Activated T-helper 2 cell treated with anti-CD3 and anti-CD28 coated beads, Interferon-gamma antibody, Interleukin-2, Interleukin-4, amounts not matched to agents 10 μg/mL and 5 μg/mL and 100 μg/mL, durations not matched to agents 14 hours and 24 hours and 36 hours (primary cell): ENCODE results near the gene SPATA31C2. TPM values are rescaled to one million over a fixed set of nuclear protein-coding genes. Genes with fewer than 3 reads are reported as not detected.
"Not testable (repeated sequence)": the region's sequence is repeated elsewhere in the genome, so short reads cannot be mapped to it uniquely, and the experiment has no call there.

Source experiments
- DNase-seq: peaks from one replicate; pipeline ENCODE4 v3.0.0; 2021; ENCODE audit warnings: low spot score
- H3K27ac Mint-ChIP-seq: one replicate; pipeline ENCODE4 v1.8.0; 2021; ENCODE audit warnings: mixed read lengths
- H3K27me3 Mint-ChIP-seq: one replicate; pipeline ENCODE4 v1.8.0; 2021; ENCODE audit warnings: low read depth, mixed read lengths
- H3K36me3 Mint-ChIP-seq: one replicate; pipeline ENCODE4 v1.8.0; 2021; ENCODE audit warnings: low read depth, mixed read lengths
- H3K4me1 Mint-ChIP-seq: one replicate; pipeline ENCODE4 v1.8.0; 2021; ENCODE audit warnings: low read depth, mixed read lengths
- H3K4me3 Mint-ChIP-seq: one replicate; pipeline ENCODE4 v1.8.0; 2021; ENCODE audit warnings: low read depth, mild to moderate bottlenecking, moderate library complexity, mixed read lengths
- H3K9me3 Mint-ChIP-seq: one replicate; pipeline ENCODE4 v1.8.0; 2021; ENCODE audit warnings: mixed read lengths
- intact Hi-C: fragments of 100-400 bp; cut with micrococcal nuclease; formaldehyde crosslinking; loops from one replicate; pipeline ENCODE4 v1.15.1; 2023
- total RNA-seq: library from RNA; stranded (reverse); gene quantifications from 2 replicates; pipeline ENCODE4 v1.2.3, GENCODE V29; 2022

SPATA31C2 gene
- total RNA-seq, 1 donor from 2014 or later = not detected

- intact Hi-C loops = not testable (repeated sequence)
These were observed 23.9 kb downstream of the SPATA31C2 start for GRCh38 chr9:88114283-88114967.

GRCh38 chr9:88113156-88114130 lies 24.8 kb downstream of the SPATA31C2 start:
- H3K9me3 Mint-ChIP-seq, H3K4me3 Mint-ChIP-seq, DNase-seq, H3K4me1 Mint-ChIP-seq, H3K36me3 Mint-ChIP-seq, H3K27me3 Mint-ChIP-seq, H3K27ac Mint-ChIP-seq, intact Hi-C loops: not testable (repeated sequence)

More at GRCh38 chr9:88114283-88114967, 23.9 kb downstream of the SPATA31C2 start:
- not testable (repeated sequence) for DNase-seq, H3K27me3 Mint-ChIP-seq, H3K27ac Mint-ChIP-seq, H3K36me3 Mint-ChIP-seq, H3K4me1 Mint-ChIP-seq, H3K9me3 Mint-ChIP-seq, H3K4me3 Mint-ChIP-seq

GRCh38 chr9:88110026-88110425 lies 28.2 kb downstream of the SPATA31C2 start:
- Mint-ChIP-seq H3K9me3 (no peaks in the 10 kb centered on the region), H3K36me3 (no peaks in the 10 kb centered on the region), H3K4me1 (no peaks in the 10 kb centered on the region), H3K27me3 (peaks cover 21% of the 10 kb centered on the region), H3K27ac (no peak overlapping the region), H3K4me3 (no peak overlapping the region)
- no peak for DNase-seq
- intact Hi-C loops = no loop called here

GRCh38 chr9:88108779-88109178 lies 29.5 kb downstream of the SPATA31C2 start:
- intact Hi-C loops = loop anchor here (5.0 kb wide), 1 partner anchor 279 kb away; the partner anchor contains the start of gene SPIN1
- no peak overlapping the region for H3K27ac Mint-ChIP-seq
- no peaks in the 10 kb centered on the region for H3K9me3 Mint-ChIP-seq

GRCh38 chr9:88106492-88106891 lies 31.8 kb downstream of the SPATA31C2 start:
- no peaks in the 10 kb centered on the region for H3K9me3 Mint-ChIP-seq
- peaks cover 31% of the 10 kb centered on the region for H3K27me3 Mint-ChIP-seq
- no peak for DNase-seq
- H3K27ac Mint-ChIP-seq = no peak overlapping the region
- H3K4me3 Mint-ChIP-seq = no peak overlapping the region
- H3K36me3 Mint-ChIP-seq = no peaks in the 10 kb centered on the region
- no peaks in the 10 kb centered on the region for H3K4me1 Mint-ChIP-seq
- intact Hi-C loops = loop anchor here (5.0 kb wide), 1 partner anchor 281 kb away; the partner anchor contains the start of gene SPIN1

More at GRCh38 chr9:88108779-88109178, 29.5 kb downstream of the SPATA31C2 start:
- Mint-ChIP-seq H3K4me3 (no peak overlapping the region), H3K36me3 (no peaks in the 10 kb centered on the region), H3K4me1 (no peaks in the 10 kb centered on the region), H3K27me3 (peaks cover 29% of the 10 kb centered on the region)
- DNase-seq = no peak

DNA sequence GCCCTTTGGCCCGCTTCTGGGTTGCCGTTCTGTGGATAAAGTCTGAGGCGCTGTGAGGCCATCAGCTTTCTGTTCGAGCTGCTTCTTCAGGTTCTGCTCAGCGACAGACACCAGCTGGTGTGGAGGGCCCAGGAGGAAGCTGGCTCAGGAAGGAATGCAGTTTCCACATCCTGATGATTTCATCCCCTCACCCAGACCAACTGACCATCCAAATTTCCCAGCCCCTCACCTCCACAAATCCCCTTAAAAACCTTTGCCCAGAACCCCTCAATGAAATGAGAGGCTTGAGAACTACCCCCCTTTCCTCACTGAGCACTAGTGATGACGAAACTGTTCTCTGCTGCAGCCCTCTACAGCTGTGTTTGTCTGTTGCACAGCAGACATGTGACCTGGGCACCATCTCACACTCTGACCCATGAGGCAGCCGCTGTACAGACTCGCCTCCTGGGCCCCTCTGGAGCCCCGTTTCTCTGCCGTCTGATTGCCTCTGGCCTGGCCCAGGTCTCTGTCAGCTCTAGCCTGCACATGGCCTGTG lies 45.4 kb downstream of the SPATA31C2 start:
- DNase-seq = no peak
- peaks cover 5% of the 10 kb centered on the region for H3K27me3 Mint-ChIP-seq
- H3K4me1 Mint-ChIP-seq = no peaks in the 10 kb centered on the region
- intact Hi-C loops = no loop called here
- H3K9me3 Mint-ChIP-seq = no peaks in the 10 kb centered on the region
- no peaks in the 10 kb centered on the region for H3K36me3 Mint-ChIP-seq
- H3K4me3 Mint-ChIP-seq = no peak overlapping the region
- H3K27ac Mint-ChIP-seq = no peak overlapping the region

DNA sequence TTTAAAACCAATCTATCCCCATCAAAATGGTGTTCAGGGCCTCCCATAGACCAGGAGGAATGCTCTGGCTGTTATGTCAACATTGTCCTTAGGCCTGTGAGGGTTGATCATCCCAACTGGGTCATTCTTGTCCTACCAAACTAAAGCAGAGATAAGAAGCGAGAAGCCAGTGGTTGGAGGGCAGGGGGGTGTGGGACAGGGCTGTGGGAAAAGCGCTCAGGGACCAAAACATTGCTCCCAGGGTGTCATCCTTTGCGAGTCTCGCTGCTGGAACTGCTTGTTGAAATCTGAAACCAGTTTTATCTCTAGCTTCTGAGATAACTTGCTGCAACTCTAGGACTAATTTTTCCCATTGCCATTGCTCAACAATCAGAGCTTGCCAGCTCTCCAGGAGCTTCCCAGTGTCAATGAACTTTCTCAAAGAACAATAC lies 48.1 kb downstream of the SPATA31C2 start:
- H3K36me3 Mint-ChIP-seq = no peaks in the 10 kb centered on the region
- no peak for DNase-seq
- H3K27ac Mint-ChIP-seq = no peak overlapping the region
- intact Hi-C loops = no loop called here
- H3K9me3 Mint-ChIP-seq = no peaks in the 10 kb centered on the region
- peaks cover 5% of the 10 kb centered on the region for H3K27me3 Mint-ChIP-seq
- H3K4me3 Mint-ChIP-seq = no peak overlapping the region
- H3K4me1 Mint-ChIP-seq = no peaks in the 10 kb centered on the region

DNA sequence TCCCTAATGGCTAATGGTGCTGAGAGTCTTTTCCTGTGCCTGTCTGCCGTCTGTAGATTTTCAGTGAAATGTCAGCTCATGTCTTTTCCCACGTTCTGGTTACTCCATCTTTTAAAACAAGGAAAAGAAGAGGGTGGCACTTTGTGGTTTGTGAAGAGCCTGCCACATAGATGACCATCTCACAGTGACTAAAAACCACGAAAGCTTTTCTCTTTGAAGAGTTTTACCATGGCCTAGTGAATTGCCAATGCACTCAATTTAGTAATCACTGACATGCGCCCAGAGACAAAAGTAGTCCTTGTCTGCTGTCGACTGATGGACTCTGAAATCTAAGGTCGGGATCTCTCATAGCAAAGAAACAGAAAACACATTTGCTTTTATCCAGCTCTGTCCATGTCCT lies 50.4 kb downstream of the SPATA31C2 start:
- intact Hi-C loops = no loop called here
- H3K27me3 Mint-ChIP-seq = peaks cover 6% of the 10 kb centered on the region
- H3K9me3 Mint-ChIP-seq = no peaks in the 10 kb centered on the region
- no peak for DNase-seq
- H3K4me3 Mint-ChIP-seq = no peak overlapping the region
- no peaks in the 10 kb centered on the region for H3K36me3 Mint-ChIP-seq
- H3K4me1 Mint-ChIP-seq = no peaks in the 10 kb centered on the region
- H3K27ac Mint-ChIP-seq = no peak overlapping the region

- H3K27me3 Mint-ChIP-seq = peaks cover 4% of the 10 kb centered on the region
- H3K9me3 Mint-ChIP-seq = no peaks in the 10 kb centered on the region
- H3K4me3 Mint-ChIP-seq = no peak overlapping the region
- DNase-seq = no peak
- H3K4me1 Mint-ChIP-seq = no peaks in the 10 kb centered on the region
- intact Hi-C loops = no loop called here
- no peaks in the 10 kb centered on the region for H3K36me3 Mint-ChIP-seq
- no peak overlapping the region for H3K27ac Mint-ChIP-seq
These were observed 52.8 kb downstream of the SPATA31C2 start for GRCh38 chr9:88085476-88085875.

DNA sequence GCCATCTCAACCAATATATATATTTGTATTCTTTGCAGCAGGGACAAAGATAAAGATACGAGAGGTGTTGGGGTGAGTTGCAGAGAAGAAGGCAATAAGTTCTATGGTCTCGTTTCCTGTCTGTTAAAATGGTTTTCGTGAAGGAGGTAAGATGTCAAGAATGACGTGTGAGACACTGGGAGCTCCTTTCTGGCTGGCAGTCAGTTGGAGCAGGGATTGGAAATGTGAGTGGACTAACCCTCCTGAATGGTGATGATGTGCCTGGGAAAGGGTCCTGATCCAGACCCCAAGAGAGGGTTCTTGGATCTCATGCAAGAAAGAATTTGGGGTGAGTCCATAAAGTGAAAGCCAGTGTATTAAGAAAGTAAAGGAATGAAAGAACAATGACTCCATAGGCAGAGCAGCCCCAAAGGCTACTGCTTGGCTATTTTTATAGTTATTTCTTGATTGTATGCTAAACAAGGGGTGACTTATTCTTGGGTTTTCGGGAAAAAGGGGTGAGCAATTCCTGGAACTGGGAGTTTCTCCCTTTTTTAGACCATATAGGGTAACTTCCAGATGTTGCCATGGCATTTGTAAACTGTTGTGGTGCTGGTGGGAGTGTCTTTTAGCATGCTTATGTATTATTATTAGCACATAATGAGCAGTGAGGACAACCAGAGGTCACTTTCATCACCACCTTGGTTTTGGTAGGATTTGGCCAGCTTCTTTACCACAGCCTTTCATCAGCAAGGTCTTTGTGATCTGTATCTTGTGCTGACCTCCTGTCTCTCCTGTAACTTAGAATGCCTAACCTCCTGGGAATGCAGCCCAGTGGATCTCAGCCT lies 53.7 kb downstream of the SPATA31C2 start:
- no peaks in the 10 kb centered on the region for H3K4me1 Mint-ChIP-seq
- peaks cover 6% of the 10 kb centered on the region for H3K27me3 Mint-ChIP-seq
- H3K9me3 Mint-ChIP-seq = no peaks in the 10 kb centered on the region
- no peaks in the 10 kb centered on the region for H3K36me3 Mint-ChIP-seq
- no peak overlapping the region for H3K27ac Mint-ChIP-seq
- DNase-seq = no peak
- H3K4me3 Mint-ChIP-seq = no peak overlapping the region
- intact Hi-C loops = no loop called here
